HUES6 (cell line): ENCODE data around the gene TXNIP.

Experiments
- H3K27ac ChIP-seq: 2 replicates; pipeline ENCODE4 v1.7.0; 2013; ENCODE audit warnings: low read depth, mild to moderate bottlenecking, low read length, inconsistent platforms
- H3K27me3 ChIP-seq: 2 replicates; pipeline ENCODE4 v1.6.1; 2013; ENCODE audit warnings: low read length; ENCODE audit not compliant: control insufficient read depth, insufficient read depth
- H3K36me3 ChIP-seq: 2 replicates; pipeline ENCODE4 v1.6.1; 2013; ENCODE audit warnings: low read length; ENCODE audit not compliant: control insufficient read depth, insufficient read depth
- H3K4me1 ChIP-seq: 2 replicates; pipeline ENCODE4 v1.6.1; 2013; ENCODE audit warnings: low read length; ENCODE audit not compliant: control insufficient read depth, insufficient read depth
- H3K4me3 ChIP-seq: 2 replicates; pipeline ENCODE4 v1.5.1; 2013; ENCODE audit warnings: low read depth, low read length
- H3K9ac ChIP-seq: one replicate; pipeline ENCODE4 v1.6.1; 2013; ENCODE audit warnings: mild to moderate bottlenecking, low read length
- H3K9me3 ChIP-seq: 2 replicates; pipeline ENCODE4 v1.6.1; 2013; ENCODE audit warnings: low read depth, low read length; ENCODE audit not compliant: control insufficient read depth, insufficient read depth

Gene TXNIP

DNA sequence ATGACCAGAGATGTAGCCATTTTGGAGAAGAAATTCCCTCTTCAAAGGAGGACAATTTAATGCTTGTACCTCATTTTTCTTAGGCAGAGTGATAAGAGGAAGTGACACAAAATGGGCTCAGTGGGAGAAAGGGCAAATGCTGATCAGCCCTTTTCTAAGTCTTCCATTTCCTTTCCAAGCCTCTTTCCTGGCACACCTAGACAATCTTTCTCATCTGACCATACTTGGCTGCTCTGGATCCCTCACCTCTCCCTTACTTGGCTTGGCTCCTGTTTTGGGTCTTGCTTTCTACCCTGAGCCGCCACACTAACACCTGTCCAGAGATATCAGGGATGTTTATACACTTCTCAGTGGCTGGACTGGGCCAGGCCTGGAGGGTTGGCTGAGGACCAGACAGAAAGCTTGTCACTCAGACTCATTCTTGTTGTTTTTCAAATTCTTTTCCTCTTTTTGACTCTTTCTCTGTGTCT, 13.1 kb downstream of the TXNIP start:
- H3K9ac ChIP-seq, result no peak overlapping the region

DNA sequence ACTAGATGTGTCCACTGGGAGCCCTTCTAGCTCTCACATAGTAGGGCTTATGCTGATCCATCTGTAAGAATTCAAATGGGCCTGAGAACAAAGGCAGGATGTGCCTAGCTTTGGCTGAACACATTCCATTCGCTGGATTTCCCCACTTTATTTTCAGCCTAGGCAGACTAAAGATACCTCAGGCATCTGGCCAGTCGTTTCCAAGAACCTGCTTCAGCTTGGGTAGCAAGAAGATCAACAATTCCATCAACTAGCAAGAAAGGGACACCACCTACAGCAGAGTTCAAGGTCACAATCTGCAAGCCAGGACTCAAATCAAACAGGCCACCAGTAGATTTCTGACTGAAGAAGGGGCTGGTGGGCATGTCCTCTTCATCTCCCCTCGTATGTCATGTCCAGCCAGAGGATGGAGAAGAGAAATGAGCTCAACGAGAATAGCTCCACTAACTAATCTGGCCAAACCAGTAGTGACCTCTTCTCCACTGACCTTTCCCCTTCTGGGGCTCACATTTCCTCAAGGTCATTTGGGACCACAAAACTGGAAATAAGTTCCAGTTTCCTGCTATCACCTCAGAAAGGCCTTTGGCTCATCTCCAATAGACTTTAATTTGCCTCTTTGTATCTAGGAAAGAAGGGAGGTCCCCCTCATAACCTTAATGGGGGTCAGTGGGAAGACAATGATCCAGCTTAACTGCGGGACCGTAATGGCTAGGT, 14.2 kb downstream of the TXNIP start:
- no peaks in the 10 kb centered on the region for H3K36me3 ChIP-seq
- no peaks in the 10 kb centered on the region for H3K9me3 ChIP-seq
- no peak overlapping the region for H3K27ac ChIP-seq
- no peak overlapping the region for H3K9ac ChIP-seq
- no peak overlapping the region for H3K4me3 ChIP-seq
- H3K27me3 ChIP-seq, result no peaks in the 10 kb centered on the region
- peaks cover 55% of the 10 kb centered on the region for H3K4me1 ChIP-seq

More for the DNA sequence above, 13.1 kb downstream of the TXNIP start:
- Histone ChIP-seq H3K36me3 (no peaks in the 10 kb centered on the region), H3K27me3 (no peaks in the 10 kb centered on the region), H3K27ac (no peak overlapping the region), H3K4me3 (no peak overlapping the region), H3K4me1 (peaks cover 46% of the 10 kb centered on the region), H3K9me3 (no peaks in the 10 kb centered on the region)

GRCh38 chr1:145980457-145980994, 15.9 kb downstream of the TXNIP start:
- H3K27me3 ChIP-seq, result no peaks in the 10 kb centered on the region
- no peaks in the 10 kb centered on the region for H3K9me3 ChIP-seq
- no peak overlapping the region for H3K9ac ChIP-seq
- H3K4me1 ChIP-seq, result peaks cover 53% of the 10 kb centered on the region
- H3K36me3 ChIP-seq, result no peaks in the 10 kb centered on the region
- no peak overlapping the region for H3K4me3 ChIP-seq
- peak overlapping the region; percentile 58; the same call in 1 of the 2 replicates for H3K27ac ChIP-seq

- no peaks in the 10 kb centered on the region for H3K36me3 ChIP-seq
- peaks cover 47% of the 10 kb centered on the region for H3K4me1 ChIP-seq
- peak overlapping the region; percentile 40 for H3K9ac ChIP-seq
- peak overlapping the region; percentile 58; the same call in 1 of the 2 replicates for H3K27ac ChIP-seq
- peak overlapping the region; percentile 26; the same call in 1 of the 2 replicates for H3K4me3 ChIP-seq
- no peaks in the 10 kb centered on the region for H3K27me3 ChIP-seq
- no peaks in the 10 kb centered on the region for H3K9me3 ChIP-seq
These were observed 16.5 kb downstream of the TXNIP start for GRCh38 chr1:145979746-145980456.

GRCh38 chr1:145978854-145979745, 17.3 kb downstream of the TXNIP start:
- Histone ChIP-seq H3K4me3 (peak overlapping the region; percentile 53), H3K36me3 (no peaks in the 10 kb centered on the region), H3K4me1 (peaks cover 41% of the 10 kb centered on the region), H3K9ac (peak overlapping the region; percentile 90), H3K9me3 (no peaks in the 10 kb centered on the region), H3K27me3 (no peaks in the 10 kb centered on the region), H3K27ac (peak overlapping the region; percentile 89)

DNA sequence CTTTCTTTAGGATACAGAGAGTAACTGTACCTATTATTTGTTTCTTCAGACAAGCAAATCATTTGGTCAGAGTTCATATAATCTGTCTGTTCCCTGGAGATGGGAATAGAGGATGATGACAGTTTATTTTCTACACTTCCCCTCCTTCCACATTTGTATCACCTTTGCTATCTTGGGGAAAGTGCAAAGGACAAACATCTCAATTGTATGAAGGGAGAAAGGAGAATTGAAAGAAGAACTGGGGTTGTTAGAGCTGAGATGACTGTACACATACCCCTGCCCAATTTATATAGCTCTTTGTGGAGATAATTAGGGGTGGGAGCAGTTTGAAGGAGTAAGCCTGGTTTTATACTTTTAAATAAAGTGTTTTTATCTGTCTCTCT, 17.9 kb downstream of the TXNIP start:
- no peaks in the 10 kb centered on the region for H3K9me3 ChIP-seq
- H3K9ac ChIP-seq, result peak overlapping the region; percentile 90
- no peaks in the 10 kb centered on the region for H3K27me3 ChIP-seq
- peak overlapping the region; percentile 53 for H3K4me3 ChIP-seq
- no peaks in the 10 kb centered on the region for H3K36me3 ChIP-seq
- peaks cover 41% of the 10 kb centered on the region for H3K4me1 ChIP-seq
- peak overlapping the region; percentile 89 for H3K27ac ChIP-seq

- H3K4me3 ChIP-seq, result peak overlapping the region; percentile 53; the same call in 1 of the 2 replicates
- peak overlapping the region; percentile 90 for H3K9ac ChIP-seq
- peak overlapping the region; percentile 89; the same call in 1 of the 2 replicates for H3K27ac ChIP-seq
- peaks cover 41% of the 10 kb centered on the region for H3K4me1 ChIP-seq
- no peaks in the 10 kb centered on the region for H3K36me3 ChIP-seq
- no peaks in the 10 kb centered on the region for H3K27me3 ChIP-seq
- H3K9me3 ChIP-seq, result no peaks in the 10 kb centered on the region
These were observed 18.6 kb downstream of the TXNIP start for GRCh38 chr1:145977486-145978470.

- H3K27me3 ChIP-seq, result no peaks in the 10 kb centered on the region
- no peaks in the 10 kb centered on the region for H3K9me3 ChIP-seq
- peaks cover 39% of the 10 kb centered on the region for H3K4me1 ChIP-seq
- 0 out of 2 replicates have a peak overlapping the region, but pooled peaks have one; percentile 2 for H3K4me3 ChIP-seq
- H3K27ac ChIP-seq, result no peak overlapping the region
- H3K9ac ChIP-seq, result no peak overlapping the region
- no peaks in the 10 kb centered on the region for H3K36me3 ChIP-seq
These were observed 19.4 kb downstream of the TXNIP start for GRCh38 chr1:145977016-145977415.

DNA sequence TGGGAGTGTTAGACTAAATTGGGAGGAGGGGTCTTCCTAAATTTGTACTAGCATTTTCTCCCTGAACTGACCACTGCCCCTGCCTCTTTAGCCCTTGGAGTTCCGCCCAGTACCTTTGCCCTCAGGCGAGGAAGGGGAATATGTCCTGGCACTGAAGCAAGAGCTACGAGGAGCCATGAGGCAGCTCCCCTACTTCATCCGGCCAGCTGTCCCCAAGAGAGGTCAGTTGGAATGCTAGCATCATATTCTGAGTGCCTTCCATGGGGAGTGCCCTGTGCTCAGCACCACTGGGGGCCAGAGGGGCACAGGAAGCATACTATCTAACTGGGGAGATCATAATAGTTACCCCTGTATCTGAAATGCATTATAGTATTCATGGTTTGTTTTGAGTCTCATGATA, 21.2 kb downstream of the TXNIP start:
- Histone ChIP-seq H3K9me3 (no peaks in the 10 kb centered on the region), H3K36me3 (no peaks in the 10 kb centered on the region), H3K9ac (no peak overlapping the region), H3K27ac (no peak overlapping the region), H3K27me3 (no peaks in the 10 kb centered on the region), H3K4me3 (no peak overlapping the region), H3K4me1 (peaks cover 31% of the 10 kb centered on the region)

GRCh38 chr1:145974721-145975120, 21.7 kb downstream of the TXNIP start:
- Histone ChIP-seq H3K4me3 (no peak overlapping the region), H3K36me3 (no peaks in the 10 kb centered on the region), H3K4me1 (peaks cover 26% of the 10 kb centered on the region), H3K27me3 (no peaks in the 10 kb centered on the region), H3K27ac (no peak overlapping the region), H3K9me3 (no peaks in the 10 kb centered on the region), H3K9ac (no peak overlapping the region)
